Measurements from ENCODE around the gene ACLY. TPM values are rescaled to one million over a fixed set of nuclear protein-coding genes. Genes with fewer than 3 reads are reported as not detected.

Gene ACLY
- total and polyA plus RNA-seq, 2 of the 13 experiments (the other 11 are each of a cell fraction or from before 2014, with no cell fraction given) = 111 to 218 TPM

DNA sequence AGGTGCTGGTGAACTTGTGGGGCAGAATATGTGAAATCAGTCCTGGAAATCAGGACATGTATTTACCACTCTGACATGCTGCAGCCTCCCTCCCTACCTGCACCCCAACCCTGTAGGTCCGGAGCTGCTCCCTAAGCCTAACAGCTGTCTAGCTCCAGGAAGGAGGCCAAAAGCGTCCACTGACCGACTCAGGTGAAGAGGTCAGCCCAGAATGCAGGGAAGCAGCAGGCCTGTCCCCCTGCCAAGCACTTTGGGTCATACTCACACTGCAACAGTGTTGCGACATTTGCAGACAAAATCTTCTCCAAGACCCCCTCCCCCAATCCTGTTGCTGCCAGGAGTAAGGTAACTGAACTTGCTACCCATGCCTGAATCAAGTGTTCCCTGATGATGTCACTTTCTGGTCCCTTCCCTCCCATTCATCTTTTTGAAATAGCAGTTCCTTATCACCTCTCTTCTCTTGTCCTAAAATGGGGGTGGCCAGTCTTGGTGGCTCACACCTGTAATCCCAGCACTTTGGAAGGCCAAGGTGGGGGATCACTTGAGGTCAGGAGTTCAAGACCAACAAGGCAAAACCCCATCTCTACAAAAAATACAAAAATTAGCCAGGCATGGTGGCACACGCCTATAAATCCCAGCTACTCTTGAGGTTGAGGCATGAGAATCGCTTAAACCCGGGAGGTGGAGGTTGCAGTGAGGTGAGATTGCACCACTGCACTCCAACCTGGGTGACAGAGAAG is 1.3 kb upstream of the ACLY start (continued):
- TF ChIP-seq, protein P1, sequence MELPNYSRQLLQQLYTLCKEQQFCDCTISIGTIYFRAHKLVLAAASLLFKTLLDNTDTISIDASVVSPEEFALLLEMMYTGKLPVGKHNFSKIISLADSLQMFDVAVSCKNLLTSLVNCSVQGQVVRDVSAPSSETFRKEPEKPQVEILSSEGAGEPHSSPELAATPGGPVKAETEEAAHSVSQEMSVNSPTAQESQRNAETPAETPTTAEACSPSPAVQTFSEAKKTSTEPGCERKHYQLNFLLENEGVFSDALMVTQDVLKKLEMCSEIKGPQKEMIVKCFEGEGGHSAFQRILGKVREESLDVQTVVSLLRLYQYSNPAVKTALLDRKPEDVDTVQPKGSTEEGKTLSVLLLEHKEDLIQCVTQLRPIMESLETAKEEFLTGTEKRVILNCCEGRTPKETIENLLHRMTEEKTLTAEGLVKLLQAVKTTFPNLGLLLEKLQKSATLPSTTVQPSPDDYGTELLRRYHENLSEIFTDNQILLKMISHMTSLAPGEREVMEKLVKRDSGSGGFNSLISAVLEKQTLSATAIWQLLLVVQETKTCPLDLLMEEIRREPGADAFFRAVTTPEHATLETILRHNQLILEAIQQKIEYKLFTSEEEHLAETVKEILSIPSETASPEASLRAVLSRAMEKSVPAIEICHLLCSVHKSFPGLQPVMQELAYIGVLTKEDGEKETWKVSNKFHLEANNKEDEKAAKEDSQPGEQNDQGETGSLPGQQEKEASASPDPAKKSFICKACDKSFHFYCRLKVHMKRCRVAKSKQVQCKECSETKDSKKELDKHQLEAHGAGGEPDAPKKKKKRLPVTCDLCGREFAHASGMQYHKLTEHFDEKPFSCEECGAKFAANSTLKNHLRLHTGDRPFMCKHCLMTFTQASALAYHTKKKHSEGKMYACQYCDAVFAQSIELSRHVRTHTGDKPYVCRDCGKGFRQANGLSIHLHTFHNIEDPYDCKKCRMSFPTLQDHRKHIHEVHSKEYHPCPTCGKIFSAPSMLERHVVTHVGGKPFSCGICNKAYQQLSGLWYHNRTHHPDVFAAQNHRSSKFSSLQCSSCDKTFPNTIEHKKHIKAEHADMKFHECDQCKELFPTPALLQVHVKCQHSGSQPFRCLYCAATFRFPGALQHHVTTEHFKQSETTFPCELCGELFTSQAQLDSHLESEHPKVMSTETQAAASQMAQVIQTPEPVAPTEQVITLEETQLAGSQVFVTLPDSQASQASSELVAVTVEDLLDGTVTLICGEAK (IDR thresholded peaks at IDR 0.05) = no peak
- TF ChIP-seq, protein P1 (CRISPR knock-in tag; IDR thresholded peaks at IDR 0.05) = no peak
- 0 out of 2 replicates have a peak, but pooled peaks have one; percentile 5 for TF ChIP-seq ZSCAN25 (CRISPR knock-in tag; IDR thresholded peaks at IDR 0.05)
- no peak for TF ChIP-seq STAT6 (CRISPR knock-in tag; IDR thresholded peaks at IDR 0.05; ENCODE audit: borderline replicate concordance)
- TF ChIP-seq ZNF776 (CRISPR knock-in tag; IDR thresholded peaks at IDR 0.05) = no peak
- TF ChIP-seq, protein P2, sequence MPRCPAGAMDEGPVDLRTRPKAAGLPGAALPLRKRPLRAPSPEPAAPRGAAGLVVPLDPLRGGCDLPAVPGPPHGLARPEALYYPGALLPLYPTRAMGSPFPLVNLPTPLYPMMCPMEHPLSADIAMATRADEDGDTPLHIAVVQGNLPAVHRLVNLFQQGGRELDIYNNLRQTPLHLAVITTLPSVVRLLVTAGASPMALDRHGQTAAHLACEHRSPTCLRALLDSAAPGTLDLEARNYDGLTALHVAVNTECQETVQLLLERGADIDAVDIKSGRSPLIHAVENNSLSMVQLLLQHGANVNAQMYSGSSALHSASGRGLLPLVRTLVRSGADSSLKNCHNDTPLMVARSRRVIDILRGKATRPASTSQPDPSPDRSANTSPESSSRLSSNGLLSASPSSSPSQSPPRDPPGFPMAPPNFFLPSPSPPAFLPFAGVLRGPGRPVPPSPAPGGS (CRISPR knock-in tag; IDR thresholded peaks at IDR 0.05) = 0 out of 2 replicates have a peak, but pooled peaks have one; percentile 13
- no peak for TF ChIP-seq ZNF546 (CRISPR knock-in tag; conservative IDR thresholded peaks at IDR 0.05)
- TF ChIP-seq MXI1 (IDR thresholded peaks at IDR 0.05; ENCODE audit: borderline replicate concordance, low read depth, low read length) = no peak
- no peak for TF ChIP-seq ZNF101 (CRISPR knock-in tag; IDR thresholded peaks at IDR 0.05; ENCODE audit: borderline replicate concordance, low read depth)
- no peak for TF ChIP-seq SNRNP70 (IDR thresholded peaks at IDR 0.05; ENCODE audit: low read depth, low read length)
- no peak; the same call in 1 of the 2 replicates for TF ChIP-seq FOXC1 (CRISPR knock-in tag; IDR thresholded peaks at IDR 0.05; ENCODE audit: borderline replicate concordance)
- peak; percentile 43; the same call in 1 of the 2 replicates for TF ChIP-seq CREB1 (IDR thresholded peaks at IDR 0.05)
- TF ChIP-seq CREB1 (CRISPR knock-in tag; IDR thresholded peaks at IDR 0.05) = no peak
- TF ChIP-seq BCL6 (CRISPR knock-in tag; IDR thresholded peaks at IDR 0.05) = 0 out of 2 replicates have a peak, but pooled peaks have one; percentile 8
- TF ChIP-seq HHEX (CRISPR knock-in tag; IDR thresholded peaks at IDR 0.05) = no peak
- TF ChIP-seq SETDB1 (CRISPR knock-in tag; IDR thresholded peaks at IDR 0.05; ENCODE audit: borderline replicate concordance) = no peak

All from HepG2 (cell line).